H9 (cell line): ENCODE data around the gene IL20RA. TPM values are rescaled to one million over a fixed set of nuclear protein-coding genes. Genes with fewer than 3 reads are reported as not detected.

Source experiments
- DNase-seq: peaks from one replicate; pipeline ENCODE4 v3.0.0-alpha.2; 2017
- H2AFZ ChIP-seq: one replicate; pipeline ENCODE4 v1.6.1; 2013; ENCODE audit warnings: mild to moderate bottlenecking, low read length, control low read depth, moderate library complexity
- H2AK5ac ChIP-seq: 2 replicates; pipeline ENCODE4 v1.6.1; 2013; ENCODE audit warnings: low read length, control low read depth, mixed read lengths; ENCODE audit not compliant: insufficient read length
- H2BK120ac ChIP-seq: one replicate; pipeline ENCODE4 v1.6.1; 2013; ENCODE audit warnings: low read depth, mild to moderate bottlenecking, low read length, control low read depth, inconsistent platforms; ENCODE audit not compliant: poor library complexity, severe bottlenecking
- H2BK12ac ChIP-seq: 2 replicates; pipeline ENCODE4 v1.6.1; 2013; ENCODE audit warnings: low read length, control low read depth, mixed read lengths, low read depth; ENCODE audit not compliant: insufficient read length
- H2BK15ac ChIP-seq: 2 replicates; pipeline ENCODE4 v1.6.1; 2013; ENCODE audit warnings: low read depth, low read length, control low read depth
- H2BK20ac ChIP-seq: one replicate; pipeline ENCODE4 v1.6.1; 2013; ENCODE audit warnings: low read depth, mild to moderate bottlenecking, low read length, control low read depth, inconsistent platforms; ENCODE audit not compliant: poor library complexity, severe bottlenecking
- H2BK5ac ChIP-seq: 2 replicates; pipeline ENCODE4 v1.6.1; 2013; ENCODE audit warnings: low read length, control low read depth, mixed read lengths; ENCODE audit not compliant: insufficient read length
- H3K14ac ChIP-seq: 2 replicates; pipeline ENCODE4 v1.6.1; 2013; ENCODE audit warnings: low read length, control low read depth; ENCODE audit not compliant: insufficient read depth
- H3K18ac ChIP-seq: 2 replicates; pipeline ENCODE4 v1.6.1; 2013; ENCODE audit warnings: low read depth, mild to moderate bottlenecking, mixed read lengths, low read length, control low read depth; ENCODE audit not compliant: insufficient read length
- H3K23ac ChIP-seq: 2 replicates; pipeline ENCODE4 v1.6.1; 2013; ENCODE audit warnings: low read length, control low read depth, mixed read lengths, low read depth; ENCODE audit not compliant: insufficient read length
- H3K23me2 ChIP-seq: 2 replicates; pipeline ENCODE4 v1.6.1; 2013; ENCODE audit warnings: low read depth, mild to moderate bottlenecking, mixed read lengths, low read length, control low read depth; ENCODE audit not compliant: insufficient read length, poor library complexity, severe bottlenecking
- H3K27ac ChIP-seq: 2 replicates; pipeline ENCODE4 v1.5.1; 2013; ENCODE audit warnings: low read length, control low read depth, mixed read lengths, low read depth; ENCODE audit not compliant: insufficient read length
- H3K27me3 ChIP-seq: 2 replicates; pipeline ENCODE4 v1.6.1; 2013; ENCODE audit warnings: low read length, control low read depth, inconsistent platforms; ENCODE audit not compliant: insufficient read depth
- H3K4ac ChIP-seq: 2 replicates; pipeline ENCODE4 v1.6.1; 2013; ENCODE audit warnings: low read depth, mild to moderate bottlenecking, control low read depth, inconsistent platforms, low read length, moderate library complexity
- H3K4me1 ChIP-seq: 2 replicates; pipeline ENCODE4 v1.6.1; 2013; ENCODE audit warnings: low read length, control low read depth, inconsistent platforms; ENCODE audit not compliant: insufficient read depth
- H3K4me2 ChIP-seq: 2 replicates; pipeline ENCODE4 v1.6.1; 2013; ENCODE audit warnings: low read length, control low read depth, mixed read lengths; ENCODE audit not compliant: insufficient read length, insufficient read depth
- H3K56ac ChIP-seq: 2 replicates; pipeline ENCODE4 v1.6.1; 2013; ENCODE audit warnings: low read depth, mild to moderate bottlenecking, mixed read lengths, low read length, control low read depth; ENCODE audit not compliant: insufficient read length
- H3K79me1 ChIP-seq: 2 replicates; pipeline ENCODE4 v1.6.1; 2013; ENCODE audit warnings: low read depth, mild to moderate bottlenecking, moderate library complexity, low read length, control low read depth, inconsistent platforms; ENCODE audit not compliant: insufficient read depth, poor library complexity, severe bottlenecking
- H3K79me2 ChIP-seq: 2 replicates; pipeline ENCODE4 v1.6.1; 2013; ENCODE audit warnings: low read length, control low read depth, inconsistent platforms; ENCODE audit not compliant: insufficient read depth
- H3K9ac ChIP-seq: 2 replicates; pipeline ENCODE4 v1.6.1; 2013; ENCODE audit warnings: low read length, control low read depth, mixed read lengths; ENCODE audit not compliant: insufficient read length; ENCODE audit errors: extremely low read depth
- H3K9me3 ChIP-seq: one replicate; pipeline ENCODE4 v1.6.1; 2013; ENCODE audit warnings: low read depth, low read length, inconsistent platforms; ENCODE audit not compliant: control insufficient read depth
- H3T11ph ChIP-seq: one replicate; pipeline ENCODE4 v1.6.1; 2013; ENCODE audit warnings: mild to moderate bottlenecking, low read length, control low read depth, inconsistent platforms
- H4K20me1 ChIP-seq: one replicate; pipeline ENCODE4 v1.6.1; 2013; ENCODE audit not compliant: control insufficient read depth, insufficient read length, insufficient read depth
- H4K5ac ChIP-seq: 2 replicates; pipeline ENCODE4 v1.6.1; 2013; ENCODE audit warnings: low read depth, mild to moderate bottlenecking, mixed read lengths, low read length, control low read depth; ENCODE audit not compliant: insufficient read length
- H4K8ac ChIP-seq: replicated peaks from 2 replicates; pipeline ENCODE4 v1.6.1; 2013; ENCODE audit warnings: low read length, control low read depth, mixed read lengths, low read depth; ENCODE audit not compliant: insufficient read length
- H4K91ac ChIP-seq: 2 replicates; pipeline ENCODE4 v1.6.1; 2013; ENCODE audit warnings: low read depth, mild to moderate bottlenecking, moderate library complexity, mixed read lengths, low read length, control low read depth; ENCODE audit not compliant: insufficient read length
- H3K27ac Mint-ChIP-seq, 3 experiments: 2 replicates in 2 of 3; 3 replicates in 1 of 3; pipeline ENCODE4 v1.8.0; 2020 to 2021; ENCODE audit warnings: mixed read lengths in 3 of 3, mild to moderate bottlenecking in 1 of 3, moderate library complexity in 1 of 3
- H3K27me3 Mint-ChIP-seq: 2 replicates; pipeline ENCODE4 v1.8.0; 2021; ENCODE audit warnings: low read depth, mild to moderate bottlenecking, moderate library complexity, mixed read lengths
- H3K36me3 Mint-ChIP-seq, 3 experiments: 2 replicates in 2 of 3; 3 replicates in 1 of 3; pipeline ENCODE4 v1.8.0; 2020 to 2021; ENCODE audit warnings: low read depth in 3 of 3, mixed read lengths in 3 of 3; ENCODE audit not compliant: insufficient read depth in 1 of 3
- H3K4me1 Mint-ChIP-seq, 2 experiments: 2 replicates each; pipeline ENCODE4 v1.8.0; 2020; ENCODE audit warnings: mixed read lengths in 2 of 2
- H3K4me3 Mint-ChIP-seq, 2 experiments: 2 replicates in 1 of 2; 3 replicates in 1 of 2; pipeline ENCODE4 v1.8.0; 2020 to 2021; ENCODE audit warnings: mild to moderate bottlenecking in 2 of 2, mixed read lengths in 2 of 2, moderate library complexity in 1 of 2
- H3K9me3 Mint-ChIP-seq, 2 experiments: 2 replicates in 1 of 2; 3 replicates in 1 of 2; pipeline ENCODE4 v1.8.0; 2020; ENCODE audit warnings: mild to moderate bottlenecking in 2 of 2, mixed read lengths in 2 of 2, moderate library complexity in 1 of 2
- CTCF ChIP-seq: fragments of 200-600 bp; sonication (generic); conservative IDR thresholded peaks from 3 replicates; pipeline ENCODE4 v1.8.0; 2021; ENCODE audit warnings: antibody characterized with exemption, mild to moderate bottlenecking
- WGBS: extraction: QIAGEN DNeasy Blood & Tissue Kit; methylation state at CpG from one replicate; pipeline ENCODE4 v1.1.7; 2013; ENCODE audit warnings: missing lambda C conversion rate, low lambda C conversion rate, mixed read lengths; ENCODE audit not compliant: insufficient read length; ENCODE audit errors: extremely low coverage; 5-methylcytosine and 5-hydroxymethylcytosine counted together
- total RNA-seq: library from RNA; stranded (reverse); gene quantifications from 2 replicates; pipeline ENCODE4 v1.2.1, GENCODE V29; 2021

The IL20RA gene
- total RNA-seq, 1 experiment from 2014 or later, result 0.74 TPM

- Histone ChIP-seq H3K23me2 (no peaks in the 10 kb centered on the region), H2BK20ac (no peak overlapping the region), H4K91ac (no peak overlapping the region), H4K20me1 (no peaks in the 10 kb centered on the region), H2BK12ac (no peak overlapping the region), H3K9ac (no peak overlapping the region), H3K56ac (no peak overlapping the region), H3T11ph (no peak overlapping the region), H3K27ac (no peak overlapping the region), H3K23ac (no peak overlapping the region), H2BK5ac (no peak overlapping the region), H3K14ac (no peak overlapping the region), H3K4me2 (no peak overlapping the region), H4K8ac (no peak overlapping the region), H2BK15ac (no peak overlapping the region), H3K4ac (no peak overlapping the region), H2AK5ac (no peak overlapping the region), H3K27me3 (no peaks in the 10 kb centered on the region), H3K79me2 (no peaks in the 10 kb centered on the region), H3K79me1 (no peaks in the 10 kb centered on the region), H2AFZ (no peak overlapping the region), H2BK120ac (no peak overlapping the region), H3K9me3 (no peaks in the 10 kb centered on the region), H3K4me1 (no peaks in the 10 kb centered on the region), H3K18ac (no peak overlapping the region), H4K5ac (no peak overlapping the region)
- Mint-ChIP-seq H3K4me1 (no peaks in the 10 kb centered on the region), H3K9me3 (no peaks in the 10 kb centered on the region), H3K27ac (no peak overlapping the region), H3K27me3 (no peaks in the 10 kb centered on the region; the same call in 1 of the 2 replicates), H3K36me3 (no peaks in the 10 kb centered on the region), H3K4me3 (no peak overlapping the region)
- no peak for DNase-seq
- WGBS, result no CpG with 5 or more reads among the region's 2 CpGs
- TF ChIP-seq CTCF, result no peak
These were observed 33.4 kb downstream of the IL20RA start for GRCh38 chr6:137011406-137011805.
